Gastrocnemius medialis (tissue), 4 donors: ENCODE measurements around the gene DHX34.

Experiments
- POLR2A ChIP-seq, 2 donors: fragments of 450-650 bp; IDR thresholded peaks; one replicate each; pipeline ENCODE4 v1.6.1; 2017; ENCODE audit warnings: antibody characterized with exemption in 2 of 2, mild to moderate bottlenecking in 2 of 2, moderate library complexity in 2 of 2
- TF ChIP-seq, protein P1 (sequence below), 5 experiments: fragments of 450-650 bp in 3 of 5; fragments of 200-600 bp in 2 of 5; sonication (generic) in 2 of 5; IDR thresholded peaks in 4 of 5; conservative IDR thresholded peaks in 1 of 5; 1 replicate in 4 of 5; 2 replicates in 1 of 5; pipeline ENCODE4 v1.5.1; 2016 to 2019; ENCODE audit warnings: antibody characterized with exemption in 5 of 5, mild to moderate bottlenecking in 3 of 5, moderate library complexity in 3 of 5

DNA sequence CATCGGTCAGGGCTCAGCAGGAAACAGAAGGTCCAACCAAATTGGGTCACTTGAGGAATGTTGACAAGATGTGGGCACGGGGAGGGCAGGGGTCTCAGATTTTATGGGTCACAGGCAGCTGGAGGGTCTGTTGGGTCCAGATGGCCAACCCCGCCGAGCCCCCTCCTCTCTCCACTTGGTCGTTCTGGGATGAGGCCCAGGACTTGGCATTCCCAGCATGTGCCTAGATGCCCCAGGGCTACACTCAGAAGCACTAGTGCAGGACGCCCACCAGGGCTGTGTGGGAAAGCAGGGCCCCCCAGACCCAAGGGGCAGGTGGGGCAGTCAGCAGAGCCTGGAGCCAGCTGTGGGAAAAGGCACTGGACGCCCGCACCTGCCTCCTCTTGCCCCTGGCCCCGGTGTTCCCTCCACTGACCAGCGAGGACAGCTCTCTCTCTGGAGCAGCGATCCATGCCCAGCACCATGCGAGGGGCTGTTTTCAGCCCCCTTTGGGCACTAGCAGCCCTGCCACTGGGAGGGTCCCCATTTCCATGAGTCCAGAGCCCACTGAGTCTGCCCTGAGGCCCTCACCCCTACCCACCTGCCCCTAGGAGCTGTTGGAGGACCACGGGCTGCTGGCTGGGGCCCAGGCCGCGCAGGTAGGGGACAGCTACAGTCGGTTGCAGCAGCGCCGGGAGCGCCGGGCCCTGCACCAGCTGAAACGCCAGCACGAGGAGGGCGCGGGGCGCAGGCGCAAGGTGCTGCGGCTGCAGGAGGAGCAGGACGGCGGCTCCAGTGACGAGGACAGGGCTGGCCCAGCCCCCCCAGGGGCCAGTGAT lies 26.0 kb downstream of the DHX34 start:
- TF ChIP-seq, protein P1, sequence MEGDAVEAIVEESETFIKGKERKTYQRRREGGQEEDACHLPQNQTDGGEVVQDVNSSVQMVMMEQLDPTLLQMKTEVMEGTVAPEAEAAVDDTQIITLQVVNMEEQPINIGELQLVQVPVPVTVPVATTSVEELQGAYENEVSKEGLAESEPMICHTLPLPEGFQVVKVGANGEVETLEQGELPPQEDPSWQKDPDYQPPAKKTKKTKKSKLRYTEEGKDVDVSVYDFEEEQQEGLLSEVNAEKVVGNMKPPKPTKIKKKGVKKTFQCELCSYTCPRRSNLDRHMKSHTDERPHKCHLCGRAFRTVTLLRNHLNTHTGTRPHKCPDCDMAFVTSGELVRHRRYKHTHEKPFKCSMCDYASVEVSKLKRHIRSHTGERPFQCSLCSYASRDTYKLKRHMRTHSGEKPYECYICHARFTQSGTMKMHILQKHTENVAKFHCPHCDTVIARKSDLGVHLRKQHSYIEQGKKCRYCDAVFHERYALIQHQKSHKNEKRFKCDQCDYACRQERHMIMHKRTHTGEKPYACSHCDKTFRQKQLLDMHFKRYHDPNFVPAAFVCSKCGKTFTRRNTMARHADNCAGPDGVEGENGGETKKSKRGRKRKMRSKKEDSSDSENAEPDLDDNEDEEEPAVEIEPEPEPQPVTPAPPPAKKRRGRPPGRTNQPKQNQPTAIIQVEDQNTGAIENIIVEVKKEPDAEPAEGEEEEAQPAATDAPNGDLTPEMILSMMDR (IDR thresholded peaks at IDR 0.05 in 4 of 5, conservative IDR thresholded peaks at IDR 0.05 in 1 of 5) = no peak
- TF ChIP-seq POLR2A (IDR thresholded peaks at IDR 0.05) = no peak
